DND-41 (cell line): ENCODE data around the gene ERICH3.

Experiments
- EZH2 ChIP-seq: IDR thresholded peaks from 3 replicates; pipeline ENCODE4 v1.6.1; 2012; ENCODE audit warnings: borderline replicate concordance, low read depth, mild to moderate bottlenecking, moderate library complexity, low read length, inconsistent platforms; ENCODE audit not compliant: severe bottlenecking
- TF ChIP-seq, protein P1 (sequence below): IDR thresholded peaks from 2 replicates; pipeline ENCODE4 v1.5.1; 2012; ENCODE audit warnings: borderline replicate concordance, low read length, moderate library complexity, mild to moderate bottlenecking; ENCODE audit not compliant: poor library complexity, severe bottlenecking; ENCODE audit errors: extremely low read depth

DNA sequence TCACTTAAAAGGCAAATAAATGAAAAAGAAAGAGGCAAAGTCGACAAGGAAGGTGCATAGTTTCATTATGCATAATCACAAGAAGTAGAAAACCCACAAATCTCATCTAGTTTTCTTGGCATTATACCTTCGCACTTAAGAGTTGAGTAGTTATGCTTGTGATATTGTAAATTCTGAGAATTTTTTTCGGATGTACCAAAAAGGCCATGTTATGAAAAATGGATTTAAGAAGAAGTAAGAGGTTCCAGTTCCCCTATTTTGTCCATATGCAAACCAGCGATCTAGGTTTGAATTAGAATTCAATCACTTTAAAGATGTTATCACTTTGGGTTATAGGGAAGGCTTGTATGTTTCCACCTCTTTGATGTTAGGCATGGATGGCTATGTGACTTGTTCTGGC lies 7.9 kb upstream of the ERICH3 start:
- TF ChIP-seq, protein P1, sequence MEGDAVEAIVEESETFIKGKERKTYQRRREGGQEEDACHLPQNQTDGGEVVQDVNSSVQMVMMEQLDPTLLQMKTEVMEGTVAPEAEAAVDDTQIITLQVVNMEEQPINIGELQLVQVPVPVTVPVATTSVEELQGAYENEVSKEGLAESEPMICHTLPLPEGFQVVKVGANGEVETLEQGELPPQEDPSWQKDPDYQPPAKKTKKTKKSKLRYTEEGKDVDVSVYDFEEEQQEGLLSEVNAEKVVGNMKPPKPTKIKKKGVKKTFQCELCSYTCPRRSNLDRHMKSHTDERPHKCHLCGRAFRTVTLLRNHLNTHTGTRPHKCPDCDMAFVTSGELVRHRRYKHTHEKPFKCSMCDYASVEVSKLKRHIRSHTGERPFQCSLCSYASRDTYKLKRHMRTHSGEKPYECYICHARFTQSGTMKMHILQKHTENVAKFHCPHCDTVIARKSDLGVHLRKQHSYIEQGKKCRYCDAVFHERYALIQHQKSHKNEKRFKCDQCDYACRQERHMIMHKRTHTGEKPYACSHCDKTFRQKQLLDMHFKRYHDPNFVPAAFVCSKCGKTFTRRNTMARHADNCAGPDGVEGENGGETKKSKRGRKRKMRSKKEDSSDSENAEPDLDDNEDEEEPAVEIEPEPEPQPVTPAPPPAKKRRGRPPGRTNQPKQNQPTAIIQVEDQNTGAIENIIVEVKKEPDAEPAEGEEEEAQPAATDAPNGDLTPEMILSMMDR, result no peak
- TF ChIP-seq EZH2, result no peak
